GM18951 (cell line): ENCODE data around the gene VMAC.

Experiments
- POLR2A ChIP-seq: IDR thresholded peaks from 4 replicates; pipeline ENCODE4 v1.6.1; 2011; ENCODE audit warnings: mild to moderate bottlenecking; ENCODE audit not compliant: insufficient read length, insufficient read depth; ENCODE audit errors: extremely low read depth
- in situ Hi-C: fragments of 300-500 bp; cut with MboI; formaldehyde crosslinking; loops from one replicate; pipeline ENCODE4 v1.12.0; 2022; ENCODE audit warnings: low sequenced_read_pairs, mixed read lengths, inconsistent platforms; ENCODE audit not compliant: unreplicated experiment

Gene VMAC

DNA sequence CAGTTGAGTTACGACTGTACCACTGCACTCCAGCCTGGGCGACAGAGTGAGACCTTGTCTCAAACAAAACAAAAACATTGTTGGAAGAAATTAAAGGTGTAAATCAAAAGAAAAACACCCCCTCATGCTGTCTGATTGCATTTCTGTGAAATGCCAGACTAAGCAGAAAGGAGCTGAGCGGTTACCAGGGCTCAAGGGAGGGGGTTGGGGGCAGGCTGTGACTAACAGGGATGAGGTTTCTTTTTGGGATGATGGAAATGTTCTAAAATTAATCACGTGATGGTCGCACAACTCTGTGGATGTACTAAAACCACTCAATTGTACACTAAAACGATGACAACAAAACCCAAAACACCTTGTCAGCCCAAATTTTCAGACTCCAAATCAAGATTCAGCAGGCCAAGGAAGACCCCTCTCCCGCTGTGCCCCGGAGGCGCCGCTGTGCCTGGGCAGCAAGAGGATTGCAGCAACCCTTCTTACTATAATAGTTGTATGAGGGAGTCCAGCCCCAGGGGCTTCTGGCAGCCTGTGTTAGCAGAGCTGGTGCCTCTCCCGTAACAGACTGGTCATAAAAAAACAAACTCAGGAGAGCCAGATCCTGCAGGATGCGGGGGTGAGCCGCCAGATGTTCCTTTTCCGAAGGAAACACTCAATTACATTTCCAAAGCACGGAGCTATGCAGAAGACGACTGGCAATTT, 30.3 kb downstream of the VMAC start:
- in situ Hi-C loops, result no loop called here
- TF ChIP-seq POLR2A, result no peak

DNA sequence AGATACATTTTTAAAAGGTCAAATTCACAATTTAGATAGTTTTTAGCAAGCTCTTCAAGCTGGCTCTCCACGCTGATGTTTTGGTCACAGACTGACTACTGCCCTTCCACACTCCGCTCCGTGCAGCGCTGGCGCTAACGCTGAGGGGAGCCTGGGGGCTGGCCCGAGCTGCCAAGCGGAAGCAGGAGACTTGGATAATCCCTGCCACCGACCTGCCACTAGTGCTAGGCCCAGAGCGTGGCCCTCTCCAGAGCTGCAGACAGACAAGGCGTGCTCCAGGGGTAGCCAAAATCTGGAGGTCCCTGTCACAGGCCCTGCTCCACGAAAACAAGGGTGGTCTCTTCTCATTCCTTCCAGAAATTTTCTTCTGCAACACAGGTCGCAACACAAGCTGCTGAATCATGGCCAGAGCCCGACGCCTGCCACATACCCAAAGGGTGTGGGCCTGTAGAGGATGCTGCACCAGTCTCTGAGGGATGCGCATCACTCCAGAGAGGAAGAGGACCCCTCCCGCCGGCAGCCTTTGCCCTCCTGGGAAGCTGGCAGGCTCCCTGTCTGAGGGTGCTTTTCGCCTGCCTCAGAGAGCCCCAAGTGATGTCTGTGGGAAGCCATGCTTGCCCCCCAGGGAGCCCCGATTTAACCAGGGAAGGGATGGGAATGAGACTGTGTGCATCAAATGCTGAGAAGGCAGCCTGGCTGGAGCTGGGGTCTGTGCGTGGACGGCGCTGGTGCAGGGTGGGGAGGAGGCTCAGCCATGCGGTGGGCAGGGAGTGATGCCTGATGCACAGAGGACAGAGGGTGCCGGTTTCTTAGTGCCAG, 31.0 kb downstream of the VMAC start:
- peak; percentile 17 for TF ChIP-seq POLR2A
- in situ Hi-C loops, result no loop called here

DNA sequence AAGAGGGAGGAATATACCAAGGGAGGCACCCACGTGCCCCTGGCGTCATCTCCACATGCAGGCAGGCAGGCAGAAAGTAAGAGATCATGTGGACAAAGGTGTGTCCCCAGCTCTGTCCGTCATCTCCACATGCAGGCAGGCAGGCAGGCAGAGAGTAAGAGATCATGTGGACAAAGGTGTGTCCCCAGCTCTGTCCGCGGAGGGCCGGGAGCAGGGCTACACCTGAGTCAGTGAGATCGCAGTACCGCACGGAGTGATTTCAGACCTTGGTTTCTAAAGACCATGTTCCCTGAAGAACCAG, 31.6 kb downstream of the VMAC start:
- no peak for TF ChIP-seq POLR2A
- in situ Hi-C loops, result no loop called here

DNA sequence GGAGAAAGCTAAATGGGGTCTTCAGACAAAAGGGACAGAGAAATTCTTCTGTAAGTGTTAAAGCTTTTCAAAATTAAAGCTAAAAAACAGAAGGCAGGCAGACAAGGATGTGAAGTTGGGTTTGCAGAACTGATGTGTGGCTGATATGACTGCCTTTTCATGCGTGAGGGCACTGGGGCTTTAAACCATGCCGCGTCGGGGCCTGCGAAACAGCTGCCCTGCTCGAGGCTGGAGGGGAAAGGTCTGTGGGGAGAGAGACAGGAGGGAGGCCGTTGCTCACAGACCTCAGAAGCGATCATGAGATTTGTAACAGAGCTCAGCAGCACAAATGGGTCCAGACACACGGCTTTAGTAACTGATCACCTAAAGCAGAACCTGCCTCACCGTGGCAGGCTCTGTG, 32.9 kb downstream of the VMAC start:
- in situ Hi-C loops, result no loop called here
- TF ChIP-seq POLR2A, result no peak

DNA sequence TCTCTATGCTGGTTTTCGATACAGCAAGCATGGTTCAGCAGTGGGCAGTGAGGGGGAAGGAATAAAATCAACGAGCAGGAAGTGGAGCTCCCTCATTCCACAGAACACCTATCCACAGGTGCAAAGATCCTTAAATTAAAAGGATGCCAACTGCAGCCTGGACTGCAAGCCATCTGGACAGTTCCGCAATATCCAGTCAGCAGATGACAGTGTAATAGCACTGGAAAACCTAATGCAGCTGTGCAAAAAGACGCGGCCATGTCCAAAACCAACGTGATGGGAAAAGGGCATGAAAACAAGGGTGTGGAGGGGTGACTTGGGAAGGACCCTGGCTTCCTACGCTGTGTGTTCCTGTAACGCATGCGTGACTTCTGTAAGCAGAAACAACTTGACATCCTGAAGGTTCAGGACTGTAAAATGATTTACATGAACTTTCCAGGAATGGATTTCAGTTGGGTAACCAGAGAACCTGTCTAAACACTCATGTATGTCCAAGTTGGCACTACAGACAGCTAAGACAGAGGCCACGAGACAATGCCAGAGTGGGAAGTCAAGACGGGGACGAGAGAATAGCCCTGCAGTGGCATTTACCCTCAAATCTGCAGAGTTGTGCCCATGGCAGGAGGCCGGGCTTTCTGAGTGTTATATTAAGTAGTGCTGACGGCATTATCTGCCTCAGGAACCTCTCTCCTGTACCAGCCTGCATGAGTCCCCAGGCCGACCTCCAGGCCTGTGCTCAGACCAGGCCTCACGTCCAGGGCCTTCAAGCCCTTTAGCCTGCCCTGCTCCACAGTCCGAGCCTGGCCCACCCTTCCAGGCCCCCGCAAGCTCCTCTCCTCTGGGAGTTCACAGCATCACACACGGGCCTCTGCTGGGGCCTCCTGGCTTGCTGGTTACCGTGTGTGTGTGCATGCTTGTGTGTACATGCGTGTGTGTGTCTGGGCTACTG, 35.9 kb downstream of the VMAC start:
- in situ Hi-C loops, result no loop called here

DNA sequence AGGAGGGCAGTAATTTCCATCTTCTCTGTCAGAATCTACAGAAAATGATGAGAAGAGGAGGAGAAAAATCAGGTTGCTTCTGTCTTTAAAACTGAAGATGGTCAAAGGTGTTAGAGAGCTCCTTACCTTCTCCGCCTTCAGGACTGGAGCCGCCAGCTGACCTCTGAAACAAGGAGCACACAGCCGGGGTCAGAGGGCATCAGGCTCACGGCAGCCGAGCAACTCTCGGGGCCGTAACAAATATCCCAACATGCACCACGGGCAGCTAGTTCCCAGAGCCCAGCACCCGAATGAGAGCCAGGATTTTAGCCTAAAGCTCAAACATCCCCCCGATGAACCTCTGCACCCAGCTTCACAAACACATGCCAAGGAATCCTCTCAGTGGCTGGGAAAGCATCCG, 37.0 kb downstream of the VMAC start:
- no peak for TF ChIP-seq POLR2A
- in situ Hi-C loops, result no loop called here

More for the DNA sequence above, 35.9 kb downstream of the VMAC start:
- TF ChIP-seq POLR2A, result no peak

DNA sequence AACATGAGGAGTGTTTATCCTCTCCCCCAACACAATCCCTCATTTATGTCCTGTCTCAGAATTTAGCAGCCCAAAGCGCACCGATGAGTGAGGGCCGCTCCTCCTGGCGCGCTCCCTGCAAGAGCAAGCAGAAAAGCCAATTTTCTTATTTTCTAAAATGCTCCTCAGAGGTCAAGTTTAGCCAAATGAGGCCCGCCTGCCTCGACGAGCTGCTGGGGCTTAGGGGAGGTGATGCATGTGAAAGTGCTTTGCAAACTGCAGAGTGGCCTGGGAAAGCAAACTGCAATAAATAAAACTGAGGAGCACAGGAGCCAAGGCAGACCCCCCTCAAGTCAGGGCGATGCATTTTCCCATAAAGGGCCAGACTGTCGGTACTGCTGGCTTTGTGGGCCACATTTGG, 38.4 kb downstream of the VMAC start:
- in situ Hi-C loops, result no loop called here
- no peak for TF ChIP-seq POLR2A

DNA sequence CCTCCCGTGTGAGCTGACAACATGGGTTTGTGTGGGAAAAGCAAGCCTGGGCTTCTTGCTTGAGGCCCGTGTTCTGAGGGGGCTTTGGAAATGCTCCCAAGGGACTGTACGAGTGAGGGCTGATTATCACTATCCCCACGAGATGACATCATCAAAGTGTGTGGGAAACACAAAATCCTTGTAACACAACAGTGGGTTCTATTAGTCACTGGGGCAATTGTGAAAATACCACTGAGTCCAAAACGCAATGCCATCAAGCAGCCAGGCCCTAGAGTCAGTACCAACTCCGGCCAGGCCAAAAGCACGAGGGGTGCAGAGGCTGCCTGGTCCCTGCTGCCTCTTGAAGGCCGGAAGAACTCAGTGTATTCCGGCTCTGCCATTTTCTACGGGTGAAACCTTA, 39.0 kb downstream of the VMAC start:
- no peak for TF ChIP-seq POLR2A
- in situ Hi-C loops, result no loop called here

DNA sequence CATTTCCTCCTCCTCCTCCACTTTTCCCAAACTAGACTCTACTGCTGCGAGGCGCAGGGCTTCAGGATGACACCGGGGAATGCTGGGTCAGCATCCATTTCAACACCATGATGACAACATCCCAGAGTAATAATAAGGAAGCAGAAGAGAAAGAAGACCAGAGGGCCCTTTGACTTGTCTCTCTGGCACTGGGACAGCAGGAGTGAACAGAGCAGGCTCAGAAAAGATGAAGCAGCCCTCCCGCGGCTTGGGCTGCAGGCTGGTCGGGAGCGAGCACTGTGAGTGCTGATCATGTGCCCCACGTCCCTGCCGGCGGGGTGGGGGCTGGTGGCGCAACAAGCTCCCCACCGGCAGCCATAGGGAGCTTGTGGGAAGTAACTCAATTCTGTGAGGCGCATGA, 42.8 kb downstream of the VMAC start:
- TF ChIP-seq POLR2A, result no peak
- in situ Hi-C loops, result no loop called here

DNA sequence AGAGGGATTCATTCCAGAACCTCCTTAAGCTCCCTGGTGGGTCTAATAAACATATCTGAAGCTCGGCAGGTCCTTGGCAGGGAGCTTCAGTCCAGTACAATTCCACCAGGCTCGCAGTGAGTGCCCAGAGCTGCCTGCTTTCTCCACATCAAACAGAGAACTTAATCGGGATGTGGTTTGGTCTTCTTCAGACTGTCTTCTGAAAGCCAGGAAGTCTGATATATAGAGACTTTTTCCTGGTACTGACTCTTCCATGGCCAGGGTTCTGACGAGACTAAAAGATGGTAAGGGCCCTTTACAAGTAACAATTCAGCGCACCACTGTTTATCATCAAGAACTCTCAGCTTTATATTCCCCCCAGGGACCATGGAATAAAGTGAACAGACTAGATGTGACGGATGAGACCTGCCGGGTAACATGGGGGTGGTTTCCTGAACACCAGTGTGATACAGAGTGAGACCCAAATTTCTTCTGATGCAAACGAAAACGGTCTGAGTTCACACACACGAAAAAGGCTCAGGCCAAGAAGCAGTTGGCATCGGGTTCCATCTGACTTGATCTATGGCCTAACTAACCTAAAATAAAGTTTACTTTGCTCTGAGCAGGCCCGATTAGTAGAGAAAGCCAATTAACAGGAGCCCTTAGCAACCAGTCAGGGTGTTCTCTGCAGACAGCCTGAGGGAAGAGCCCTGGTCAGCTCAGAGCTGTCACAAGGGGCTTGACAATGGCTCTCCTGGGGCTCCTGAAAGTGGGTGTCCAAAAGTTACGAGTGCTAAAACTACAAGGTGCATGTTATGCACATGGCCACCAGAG, 44.3 kb downstream of the VMAC start:
- in situ Hi-C loops, result no loop called here
- no peak for TF ChIP-seq POLR2A

DNA sequence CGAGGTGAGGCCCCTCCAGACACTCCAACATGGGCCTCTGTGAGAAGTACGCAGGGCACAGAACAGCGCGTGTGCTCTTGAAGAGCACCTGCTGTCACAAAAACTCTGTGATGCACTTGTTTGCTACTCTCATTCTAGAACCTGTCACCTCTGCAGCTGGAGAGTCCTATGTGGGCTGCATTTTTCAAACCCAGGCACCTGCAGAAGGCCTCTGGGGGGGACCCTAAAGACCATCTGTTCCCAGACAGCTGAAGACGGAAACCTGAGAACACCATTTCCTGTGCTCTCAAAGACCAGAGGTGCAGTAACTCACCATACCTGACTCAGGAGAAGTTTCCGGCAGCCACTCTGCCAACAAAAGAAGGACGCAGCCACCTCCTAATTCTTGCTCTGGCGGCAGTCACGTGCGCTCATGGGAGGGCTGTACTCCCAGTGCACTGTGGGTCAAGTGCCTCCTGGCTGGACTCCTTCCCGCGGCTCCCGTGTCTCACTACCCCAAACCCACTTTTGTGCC, 45.2 kb downstream of the VMAC start:
- no peak for TF ChIP-seq POLR2A
- in situ Hi-C loops, result no loop called here

DNA sequence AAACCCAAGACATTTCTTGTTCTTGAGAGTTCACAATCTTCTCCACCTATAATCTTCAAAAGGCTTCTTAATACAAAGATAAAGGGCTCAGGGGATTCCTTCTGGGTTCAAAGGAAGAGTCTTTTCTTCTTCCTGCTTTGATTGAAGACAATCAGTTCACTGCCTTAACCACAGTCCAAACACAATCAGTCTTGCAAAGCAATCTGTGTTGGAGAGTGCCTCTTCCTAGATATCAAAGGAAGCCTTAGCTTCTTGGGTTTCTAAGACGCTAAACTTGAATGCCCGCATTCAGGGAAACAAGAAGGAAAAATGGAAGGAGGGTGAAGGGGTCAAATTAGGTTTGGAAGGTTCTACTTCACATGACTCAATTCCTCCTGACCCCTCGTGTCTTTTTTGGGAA, 46.1 kb downstream of the VMAC start:
- in situ Hi-C loops, result no loop called here
- no peak for TF ChIP-seq POLR2A

DNA sequence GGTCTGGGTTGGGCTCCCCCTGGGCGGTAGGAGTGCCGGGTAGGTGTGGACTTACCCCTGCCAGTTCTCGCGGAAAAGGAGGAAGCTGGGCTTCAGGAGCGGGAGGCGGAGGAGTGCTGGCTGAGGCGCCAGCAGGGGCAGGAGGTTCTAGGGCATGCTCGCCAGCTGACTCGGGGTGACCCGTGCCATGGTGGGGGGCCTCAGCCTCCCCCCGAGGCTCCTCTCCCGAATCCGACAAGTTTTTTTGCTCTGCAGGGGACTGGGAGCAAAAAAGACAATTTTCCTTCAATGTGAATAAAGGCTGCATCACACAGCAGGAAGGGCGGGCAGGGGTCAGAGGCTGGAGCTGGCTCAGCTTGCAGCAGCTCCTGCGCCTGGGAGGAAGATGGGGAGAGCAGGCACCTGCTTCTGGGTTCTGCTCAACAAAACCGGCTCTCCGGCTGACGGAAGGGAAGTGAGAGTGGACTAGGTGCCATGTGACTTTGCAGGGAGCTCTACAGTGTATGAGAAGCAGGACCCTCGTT, 46.7 kb downstream of the VMAC start:
- in situ Hi-C loops, result no loop called here
- no peak for TF ChIP-seq POLR2A
